GM12878 (cell line): Measurements from ENCODE around the gene FGFR2. TPM values are rescaled to one million over a fixed set of nuclear protein-coding genes. Genes with fewer than 3 reads are reported as not detected.

Source experiments
- ATF7 ChIP-seq: fragments of 450-650 bp; IDR thresholded peaks from 2 replicates; pipeline ENCODE4 v1.6.1; 2016; ENCODE audit warnings: low read depth, mild to moderate bottlenecking
- CHD1 ChIP-seq: IDR thresholded peaks from 2 replicates; pipeline ENCODE4 v1.6.1; 2012; ENCODE audit warnings: low read depth, low read length, improper control_type of control experiment
- CREM ChIP-seq: IDR thresholded peaks from 2 replicates; pipeline ENCODE4 v1.6.1; 2014; ENCODE audit warnings: antibody characterized with exemption, low read depth
- EP300 ChIP-seq, 2 experiments: fragments of 150-350 bp in 1 of 2; IDR thresholded peaks; 2 replicates each; pipeline ENCODE4 v1.6.1; 2011 to 2012; ENCODE audit warnings: low read depth in 2 of 2, low read length in 2 of 2, borderline replicate concordance in 1 of 2, improper control_type of control experiment in 1 of 2, inconsistent platforms in 1 of 2; ENCODE audit not compliant: control insufficient read depth in 1 of 2
- IKZF2 ChIP-seq, 2 experiments: fragments of 450-650 bp; IDR thresholded peaks; 2 replicates each; pipeline ENCODE4 v1.6.1; 2017; ENCODE audit warnings: mild to moderate bottlenecking in 2 of 2, moderate library complexity in 2 of 2
- MXI1 ChIP-seq: fragments of 150-350 bp; IDR thresholded peaks from 2 replicates; pipeline ENCODE4 v1.6.1; 2011; ENCODE audit warnings: low read depth, mild to moderate bottlenecking, inconsistent platforms, low read length, improper control_type of control experiment
- POLR2A ChIP-seq: IDR thresholded peaks from 2 replicates; pipeline ENCODE4 v1.6.1; 2011; ENCODE audit warnings: low read depth, mild to moderate bottlenecking, low read length
- POLR2AphosphoS2 ChIP-seq: IDR thresholded peaks from 2 replicates; pipeline ENCODE4 v1.6.1; 2011; ENCODE audit warnings: low read depth, mild to moderate bottlenecking, low read length, improper control_type of control experiment, moderate library complexity
- RAD51 ChIP-seq: fragments of 450-650 bp; IDR thresholded peaks from 2 replicates; pipeline ENCODE4 v1.6.1; 2016; ENCODE audit warnings: moderate library complexity, mild to moderate bottlenecking, inconsistent platforms
- TAF1 ChIP-seq: IDR thresholded peaks from 2 replicates; pipeline ENCODE4 v1.6.1; 2011; ENCODE audit warnings: mild to moderate bottlenecking, low read depth, low read length, borderline replicate concordance
- polyA plus RNA-seq, 11 experiments: library from polyadenylated mRNA; depleted of rRNA in 4 of 11; unstranded in 6 of 11; stranded (reverse) in 5 of 11; fragments of >200 nt; fragmentation: Nextera tagmentation in 4 of 11; fragmentation: Illumina TruSeq in 1 of 11; extraction: Ambion mirVana in 4 of 11; extraction: Trizol in 1 of 11; gene quantifications; 1 replicate in 1 of 11; 2 replicates in 10 of 11; pipeline versions ENCODE4 v1.2.1 to v1.2.3, GENCODE V29; 2011 to 2016; ENCODE audit warnings: inconsistent platforms in 2 of 11, missing spikeins in 2 of 11, low read depth in 1 of 11
- total RNA-seq, 4 experiments: library from RNA; depleted of rRNA in 3 of 4; stranded (reverse); fragments of >200 nt in 3 of 4; fragmentation: Illumina TruSeq in 1 of 4; extraction: Trizol in 1 of 4; gene quantifications; 2 replicates each; pipeline versions ENCODE4 v1.2.1 to v1.2.3, GENCODE V29; 2013 to 2021
- TF ChIP-seq, protein P1 (sequence below): IDR thresholded peaks from 2 replicates; pipeline ENCODE4 v1.6.1; 2012; ENCODE audit warnings: improper control_type of control experiment, low read depth, low read length; ENCODE audit not compliant: insufficient replicate concordance
- TF ChIP-seq, protein P2 (sequence below): IDR thresholded peaks from 2 replicates; pipeline ENCODE4 v1.6.1; 2011; ENCODE audit warnings: mild to moderate bottlenecking, low read depth, low read length, moderate library complexity; ENCODE audit not compliant: insufficient replicate concordance
- TF ChIP-seq, protein P3 (sequence below): fragments of 450-650 bp; IDR thresholded peaks from 2 replicates; pipeline ENCODE4 v1.6.1; 2016; ENCODE audit warnings: mild to moderate bottlenecking

The FGFR2 gene
- total and polyA plus RNA-seq, 10 of the 15 experiments (the other 5 are each of a cell fraction or from before 2014, with no cell fraction given), result 0.04 to 0.15 TPM; not detected in 8

DNA sequence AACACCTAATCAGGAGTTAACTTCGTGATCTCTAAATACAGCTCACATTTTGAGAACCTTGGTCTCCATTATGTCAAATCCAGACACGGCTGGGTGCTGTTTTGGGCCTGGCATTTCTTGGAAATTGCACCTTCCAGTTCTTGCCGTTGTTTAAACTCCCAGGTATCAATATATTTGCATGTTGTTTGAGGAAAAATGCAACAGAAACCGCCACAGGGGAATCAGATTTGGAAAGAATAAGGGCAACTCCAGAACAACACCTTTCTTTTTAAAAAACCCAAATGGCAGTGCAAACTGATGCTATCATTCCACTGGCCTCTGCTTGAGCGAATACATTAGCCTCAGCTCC lies 162.0 kb downstream of the FGFR2 start (continued):
- TF ChIP-seq, protein P1, sequence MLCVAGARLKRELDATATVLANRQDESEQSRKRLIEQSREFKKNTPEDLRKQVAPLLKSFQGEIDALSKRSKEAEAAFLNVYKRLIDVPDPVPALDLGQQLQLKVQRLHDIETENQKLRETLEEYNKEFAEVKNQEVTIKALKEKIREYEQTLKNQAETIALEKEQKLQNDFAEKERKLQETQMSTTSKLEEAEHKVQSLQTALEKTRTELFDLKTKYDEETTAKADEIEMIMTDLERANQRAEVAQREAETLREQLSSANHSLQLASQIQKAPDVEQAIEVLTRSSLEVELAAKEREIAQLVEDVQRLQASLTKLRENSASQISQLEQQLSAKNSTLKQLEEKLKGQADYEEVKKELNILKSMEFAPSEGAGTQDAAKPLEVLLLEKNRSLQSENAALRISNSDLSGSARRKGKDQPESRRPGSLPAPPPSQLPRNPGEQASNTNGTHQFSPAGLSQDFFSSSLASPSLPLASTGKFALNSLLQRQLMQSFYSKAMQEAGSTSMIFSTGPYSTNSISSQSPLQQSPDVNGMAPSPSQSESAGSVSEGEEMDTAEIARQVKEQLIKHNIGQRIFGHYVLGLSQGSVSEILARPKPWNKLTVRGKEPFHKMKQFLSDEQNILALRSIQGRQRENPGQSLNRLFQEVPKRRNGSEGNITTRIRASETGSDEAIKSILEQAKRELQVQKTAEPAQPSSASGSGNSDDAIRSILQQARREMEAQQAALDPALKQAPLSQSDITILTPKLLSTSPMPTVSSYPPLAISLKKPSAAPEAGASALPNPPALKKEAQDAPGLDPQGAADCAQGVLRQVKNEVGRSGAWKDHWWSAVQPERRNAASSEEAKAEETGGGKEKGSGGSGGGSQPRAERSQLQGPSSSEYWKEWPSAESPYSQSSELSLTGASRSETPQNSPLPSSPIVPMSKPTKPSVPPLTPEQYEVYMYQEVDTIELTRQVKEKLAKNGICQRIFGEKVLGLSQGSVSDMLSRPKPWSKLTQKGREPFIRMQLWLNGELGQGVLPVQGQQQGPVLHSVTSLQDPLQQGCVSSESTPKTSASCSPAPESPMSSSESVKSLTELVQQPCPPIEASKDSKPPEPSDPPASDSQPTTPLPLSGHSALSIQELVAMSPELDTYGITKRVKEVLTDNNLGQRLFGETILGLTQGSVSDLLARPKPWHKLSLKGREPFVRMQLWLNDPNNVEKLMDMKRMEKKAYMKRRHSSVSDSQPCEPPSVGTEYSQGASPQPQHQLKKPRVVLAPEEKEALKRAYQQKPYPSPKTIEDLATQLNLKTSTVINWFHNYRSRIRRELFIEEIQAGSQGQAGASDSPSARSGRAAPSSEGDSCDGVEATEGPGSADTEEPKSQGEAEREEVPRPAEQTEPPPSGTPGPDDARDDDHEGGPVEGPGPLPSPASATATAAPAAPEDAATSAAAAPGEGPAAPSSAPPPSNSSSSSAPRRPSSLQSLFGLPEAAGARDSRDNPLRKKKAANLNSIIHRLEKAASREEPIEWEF, result no peak
- no peak for TF ChIP-seq CHD1
- TF ChIP-seq MXI1, result no peak
- TF ChIP-seq CREM, result no peak
- no peak for TF ChIP-seq RAD51
- TF ChIP-seq, protein P2, sequence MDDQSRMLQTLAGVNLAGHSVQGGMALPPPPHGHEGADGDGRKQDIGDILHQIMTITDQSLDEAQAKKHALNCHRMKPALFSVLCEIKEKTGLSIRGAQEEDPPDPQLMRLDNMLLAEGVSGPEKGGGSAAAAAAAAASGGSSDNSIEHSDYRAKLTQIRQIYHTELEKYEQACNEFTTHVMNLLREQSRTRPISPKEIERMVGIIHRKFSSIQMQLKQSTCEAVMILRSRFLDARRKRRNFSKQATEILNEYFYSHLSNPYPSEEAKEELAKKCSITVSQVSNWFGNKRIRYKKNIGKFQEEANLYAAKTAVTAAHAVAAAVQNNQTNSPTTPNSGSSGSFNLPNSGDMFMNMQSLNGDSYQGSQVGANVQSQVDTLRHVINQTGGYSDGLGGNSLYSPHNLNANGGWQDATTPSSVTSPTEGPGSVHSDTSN, result no peak
- TF ChIP-seq EP300 (IDR thresholded peaks at IDR 0.05; ENCODE audit: borderline replicate concordance in 1 of 2, control insufficient read depth in 1 of 2, low read depth in 2 of 2, low read length in 2 of 2), result no peak
- TF ChIP-seq POLR2A, result no peak
- no peak for TF ChIP-seq POLR2AphosphoS2
- TF ChIP-seq, protein P3, sequence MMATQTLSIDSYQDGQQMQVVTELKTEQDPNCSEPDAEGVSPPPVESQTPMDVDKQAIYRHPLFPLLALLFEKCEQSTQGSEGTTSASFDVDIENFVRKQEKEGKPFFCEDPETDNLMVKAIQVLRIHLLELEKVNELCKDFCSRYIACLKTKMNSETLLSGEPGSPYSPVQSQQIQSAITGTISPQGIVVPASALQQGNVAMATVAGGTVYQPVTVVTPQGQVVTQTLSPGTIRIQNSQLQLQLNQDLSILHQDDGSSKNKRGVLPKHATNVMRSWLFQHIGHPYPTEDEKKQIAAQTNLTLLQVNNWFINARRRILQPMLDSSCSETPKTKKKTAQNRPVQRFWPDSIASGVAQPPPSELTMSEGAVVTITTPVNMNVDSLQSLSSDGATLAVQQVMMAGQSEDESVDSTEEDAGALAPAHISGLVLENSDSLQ, result no peak
- no peak for TF ChIP-seq IKZF2 (IDR thresholded peaks at IDR 0.05)
- TF ChIP-seq ATF7, result no peak
- no peak for TF ChIP-seq TAF1
